Mesenchymal stem cell (in vitro differentiated cells and primary cell): ENCODE data around the gene CBY1.

Experiments
- DNase-seq: peaks from one replicate; pipeline ENCODE4 v3.0.0-alpha.2; 2013
- H2AFZ ChIP-seq: one replicate; pipeline ENCODE4 v1.6.1; 2013; ENCODE audit warnings: low read depth, mild to moderate bottlenecking, control low read depth, inconsistent platforms, low read length, moderate library complexity
- H2AK5ac ChIP-seq: 2 replicates; pipeline ENCODE4 v1.6.1; 2013; ENCODE audit warnings: low read length, moderate library complexity, mild to moderate bottlenecking, inconsistent platforms; ENCODE audit not compliant: severe bottlenecking
- H2BK120ac ChIP-seq: one replicate; pipeline ENCODE4 v1.6.1; 2013; ENCODE audit warnings: low read depth, mild to moderate bottlenecking, inconsistent platforms, low read length, moderate library complexity
- H2BK12ac ChIP-seq, 2 experiments: one replicate each; pipeline ENCODE4 v1.6.1; 2013; ENCODE audit warnings: inconsistent platforms in 2 of 2, low read length in 2 of 2, mild to moderate bottlenecking in 2 of 2, moderate library complexity in 2 of 2, control low read depth in 1 of 2
- H2BK15ac ChIP-seq: one replicate; pipeline ENCODE4 v1.6.1; 2013; ENCODE audit warnings: mild to moderate bottlenecking, low read depth, inconsistent platforms; ENCODE audit not compliant: poor library complexity, severe bottlenecking
- H2BK5ac ChIP-seq: 2 replicates; pipeline ENCODE4 v1.6.1; 2013; ENCODE audit warnings: low read depth, mild to moderate bottlenecking, low read length, control low read depth, inconsistent platforms; ENCODE audit not compliant: poor library complexity, severe bottlenecking
- H3K14ac ChIP-seq, 2 experiments: one replicate each; pipeline ENCODE4 v1.6.1; 2013; ENCODE audit warnings: inconsistent platforms in 2 of 2, low read length in 2 of 2, control low read depth in 1 of 2, mild to moderate bottlenecking in 1 of 2, moderate library complexity in 1 of 2
- H3K18ac ChIP-seq, 2 experiments: one replicate each; pipeline ENCODE4 v1.6.1; 2013; ENCODE audit warnings: inconsistent platforms in 2 of 2, low read length in 2 of 2, control low read depth in 1 of 2, low read depth in 1 of 2, mild to moderate bottlenecking in 1 of 2
- H3K23ac ChIP-seq, 2 experiments: one replicate each; pipeline ENCODE4 v1.6.1; 2013; ENCODE audit warnings: inconsistent platforms in 2 of 2, low read length in 2 of 2, mild to moderate bottlenecking in 2 of 2, moderate library complexity in 2 of 2, control low read depth in 1 of 2
- H3K27ac ChIP-seq: 2 replicates; pipeline ENCODE4 v1.5.1; 2013; ENCODE audit warnings: mild to moderate bottlenecking, moderate library complexity, low read length, control low read depth, inconsistent platforms; ENCODE audit not compliant: poor library complexity, severe bottlenecking
- H3K27me3 ChIP-seq, 2 experiments: 2 replicates each; pipeline versions ENCODE4 v1.6.1 to v1.7.0; 2013; ENCODE audit warnings: low read length in 2 of 2, mild to moderate bottlenecking in 2 of 2, moderate library complexity in 2 of 2, control low read depth in 1 of 2, inconsistent platforms in 1 of 2; ENCODE audit not compliant: control insufficient read depth in 1 of 2, insufficient read depth in 1 of 2
- H3K36me3 ChIP-seq, 2 experiments: 2 replicates each; pipeline versions ENCODE4 v1.6.1 to v1.7.0; 2013; ENCODE audit warnings: low read length in 2 of 2, control low read depth in 1 of 2, inconsistent platforms in 1 of 2, low read depth in 1 of 2, mild to moderate bottlenecking in 1 of 2; ENCODE audit not compliant: insufficient read depth in 2 of 2, control insufficient read depth in 1 of 2
- H3K4ac ChIP-seq, 2 experiments: one replicate each; pipeline ENCODE4 v1.6.1; 2013; ENCODE audit warnings: inconsistent platforms in 2 of 2, low read length in 2 of 2, mild to moderate bottlenecking in 2 of 2, moderate library complexity in 2 of 2, control low read depth in 1 of 2, low read depth in 1 of 2
- H3K4me1 ChIP-seq: 2 replicates; pipeline ENCODE4 v1.6.1; 2013; ENCODE audit warnings: low read depth, low read length, control low read depth; ENCODE audit not compliant: control insufficient read depth, insufficient read depth
- H3K4me2 ChIP-seq: 2 replicates; pipeline ENCODE4 v1.6.1; 2013; ENCODE audit warnings: low read length, mild to moderate bottlenecking, inconsistent platforms; ENCODE audit not compliant: poor library complexity, severe bottlenecking
- H3K4me3 ChIP-seq, 2 experiments: 2 replicates each; pipeline versions ENCODE4 v1.5.1 to v1.7.0; 2013; ENCODE audit warnings: low read length in 2 of 2, mild to moderate bottlenecking in 2 of 2, control low read depth in 1 of 2, low read depth in 1 of 2; ENCODE audit not compliant: insufficient read depth in 1 of 2
- H3K79me1 ChIP-seq: replicated peaks from 2 replicates; pipeline ENCODE4 v1.6.1; 2013; ENCODE audit warnings: mild to moderate bottlenecking, control low read depth, low read length, inconsistent platforms; ENCODE audit not compliant: poor library complexity, severe bottlenecking
- H3K9ac ChIP-seq: 2 replicates; pipeline ENCODE4 v1.7.0; 2013; ENCODE audit warnings: mild to moderate bottlenecking, low read length, moderate library complexity
- H3K9me3 ChIP-seq: 2 replicates; pipeline ENCODE4 v1.7.0; 2013; ENCODE audit warnings: mild to moderate bottlenecking, low read length; ENCODE audit not compliant: control insufficient read depth
- H4K8ac ChIP-seq: one replicate; pipeline ENCODE4 v1.6.1; 2013; ENCODE audit warnings: inconsistent platforms, mild to moderate bottlenecking, low read length, moderate library complexity
- H4K91ac ChIP-seq: one replicate; pipeline ENCODE4 v1.6.1; 2013; ENCODE audit warnings: mild to moderate bottlenecking, low read length, inconsistent platforms
- WGBS: methylation state at CpG from one replicate; pipeline ENCODE4 v1.1.7; 2013; ENCODE audit warnings: mixed read lengths; 5-methylcytosine and 5-hydroxymethylcytosine counted together

Gene CBY1

GRCh38 chr22:38645430-38645829, 11.0 kb upstream of the CBY1 start:
- no peak overlapping the region for H3K18ac ChIP-seq
- H3K4me3 ChIP-seq, result no peak overlapping the region
- H4K8ac ChIP-seq, result no peak overlapping the region
- no peaks in the 10 kb centered on the region for H3K4me1 ChIP-seq
- no peak overlapping the region for H3K4me2 ChIP-seq
- H3K9me3 ChIP-seq, result no peaks in the 10 kb centered on the region
- H2BK12ac ChIP-seq, result no peak overlapping the region
- no peak overlapping the region for H4K91ac ChIP-seq
- no peak overlapping the region for H2BK120ac ChIP-seq
- H3K27me3 ChIP-seq, result no peaks in the 10 kb centered on the region
- no peak overlapping the region for H3K4ac ChIP-seq
- H3K36me3 ChIP-seq, result peaks cover 3 to 4% of the 10 kb centered on the region in 2 experiments
- no peak overlapping the region for H2BK5ac ChIP-seq
- H3K9ac ChIP-seq, result no peak overlapping the region
- H3K27ac ChIP-seq, result no peak overlapping the region
- H2AFZ ChIP-seq, result no peak overlapping the region
- H3K14ac ChIP-seq, result no peak overlapping the region
- H2AK5ac ChIP-seq, result no peak overlapping the region
- no peak for DNase-seq
- over 99% methylated on average over 6 of the region's 6 CpGs for WGBS
- no peaks in the 10 kb centered on the region for H3K79me1 ChIP-seq
- H3K23ac ChIP-seq, result no peak overlapping the region
- H2BK15ac ChIP-seq, result no peak overlapping the region

- Histone ChIP-seq H2BK12ac (no peak overlapping the region), H3K14ac (no peak overlapping the region), H4K8ac (no peak overlapping the region), H3K18ac (no peak overlapping the region), H3K27ac (no peak overlapping the region), H2AFZ (no peak overlapping the region), H2BK15ac (no peak overlapping the region), H3K9me3 (no peaks in the 10 kb centered on the region), H3K4me1 (no peaks in the 10 kb centered on the region), H2BK5ac (no peak overlapping the region), H3K9ac (no peak overlapping the region), H3K4me2 (no peak overlapping the region), H3K23ac (no peak overlapping the region), H3K4me3 (no peak overlapping the region), H2BK120ac (no peak overlapping the region), H3K36me3 (peaks cover 0 to 7% of the 10 kb centered on the region in 2 experiments), H2AK5ac (no peak overlapping the region), H3K4ac (no peak overlapping the region), H3K27me3 (no peaks in the 10 kb centered on the region), H3K79me1 (peaks cover 1% of the 10 kb centered on the region), H4K91ac (no peak overlapping the region)
- 73% methylated on average over 4 of the region's 5 CpGs for WGBS
- DNase-seq, result no peak
These were observed 6.5 kb upstream of the CBY1 start for GRCh38 chr22:38649841-38650522.

GRCh38 chr22:38652859-38653258, 3.6 kb upstream of the CBY1 start:
- Histone ChIP-seq H2AK5ac (no peak overlapping the region), H4K91ac (no peak overlapping the region), H2AFZ (no peak overlapping the region), H3K4me2 (no peak overlapping the region), H3K18ac (no peak overlapping the region), H3K9ac (no peak overlapping the region), H3K4ac (no peak overlapping the region), H2BK15ac (no peak overlapping the region), H3K4me3 (no peak overlapping the region), H2BK120ac (no peak overlapping the region), H2BK5ac (no peak overlapping the region), H2BK12ac (no peak overlapping the region), H3K79me1 (peaks cover 9% of the 10 kb centered on the region), H3K36me3 (peaks cover 0 to 7% of the 10 kb centered on the region in 2 experiments), H3K27me3 (no peaks in the 10 kb centered on the region), H3K14ac (no peak overlapping the region), H4K8ac (no peak overlapping the region), H3K27ac (no peak overlapping the region), H3K4me1 (peaks cover 5% of the 10 kb centered on the region), H3K23ac (no peak overlapping the region), H3K9me3 (no peaks in the 10 kb centered on the region)
- DNase-seq, result no peak

- Histone ChIP-seq H2BK15ac (no peak overlapping the region), H3K4ac (no peak overlapping the region), H3K36me3 (peaks cover 0 to 7% of the 10 kb centered on the region in 2 experiments), H2AFZ (no peak overlapping the region), H2BK5ac (no peak overlapping the region), H3K9ac (no peak overlapping the region), H3K23ac (no peak overlapping the region), H4K91ac (no peak overlapping the region), H3K18ac (no peak overlapping the region), H3K27ac (no peak overlapping the region), H3K4me3 (no peak overlapping the region), H3K4me2 (no peak overlapping the region), H3K9me3 (no peaks in the 10 kb centered on the region), H2BK120ac (no peak overlapping the region), H2BK12ac (no peak overlapping the region), H4K8ac (no peak overlapping the region), H3K27me3 (no peaks in the 10 kb centered on the region), H2AK5ac (no peak overlapping the region), H3K14ac (no peak overlapping the region), H3K4me1 (peaks cover 5% of the 10 kb centered on the region), H3K79me1 (peaks cover 9% of the 10 kb centered on the region)
- DNase-seq, result no peak
- WGBS, result over 99% methylated on average over 7 of the region's 8 CpGs
These were observed 2.7 kb upstream of the CBY1 start for GRCh38 chr22:38653741-38654140.
